Measurements from ENCODE around the gene CHD3.

GRCh38 chr17:7929158-7930023 is 40.8 kb downstream of the CHD3 start, which contains the start of gene KCNAB3:
- TF ChIP-seq CTCF (IDR thresholded peaks at IDR 0.05) (no peak), POLR2A (IDR thresholded peaks at IDR 0.05) (no peak)
